Stimulated activated CD4-positive, alpha-beta T cell treated with anti-CD3 and anti-CD28 coated beads, TNF-alpha, amount 100 ng/mL, for 4 hours (primary cell): ENCODE measurements around the gene SNX9.
"Not testable (repeated sequence)": the region's sequence is repeated elsewhere in the genome, so short reads cannot be mapped to it uniquely, and the experiment has no call there.

Source experiments
- DNase-seq, 3 experiments: peaks; one replicate each; pipeline ENCODE4 v3.0.0-alpha.2; 2020; ENCODE audit warnings: low read depth in 3 of 3

Gene SNX9

DNA sequence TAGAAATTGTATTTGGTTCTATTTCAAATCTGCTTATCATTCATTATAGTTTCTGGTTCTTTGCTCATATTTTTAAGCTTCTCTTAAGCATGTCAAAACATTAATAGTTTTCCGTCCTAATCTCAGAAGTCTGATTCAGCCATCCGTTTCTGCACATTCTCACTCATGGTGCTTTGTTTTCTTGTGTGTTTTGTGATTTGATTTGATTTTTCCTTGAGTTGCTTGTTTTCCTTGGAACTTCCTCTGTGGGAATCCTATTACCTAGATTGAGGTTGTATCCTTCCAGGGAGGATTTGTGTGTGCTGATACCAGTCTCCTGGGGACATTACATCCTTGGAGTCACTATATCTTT, 7.9 kb downstream of the SNX9 start:
- DNase-seq = no peak

DNA sequence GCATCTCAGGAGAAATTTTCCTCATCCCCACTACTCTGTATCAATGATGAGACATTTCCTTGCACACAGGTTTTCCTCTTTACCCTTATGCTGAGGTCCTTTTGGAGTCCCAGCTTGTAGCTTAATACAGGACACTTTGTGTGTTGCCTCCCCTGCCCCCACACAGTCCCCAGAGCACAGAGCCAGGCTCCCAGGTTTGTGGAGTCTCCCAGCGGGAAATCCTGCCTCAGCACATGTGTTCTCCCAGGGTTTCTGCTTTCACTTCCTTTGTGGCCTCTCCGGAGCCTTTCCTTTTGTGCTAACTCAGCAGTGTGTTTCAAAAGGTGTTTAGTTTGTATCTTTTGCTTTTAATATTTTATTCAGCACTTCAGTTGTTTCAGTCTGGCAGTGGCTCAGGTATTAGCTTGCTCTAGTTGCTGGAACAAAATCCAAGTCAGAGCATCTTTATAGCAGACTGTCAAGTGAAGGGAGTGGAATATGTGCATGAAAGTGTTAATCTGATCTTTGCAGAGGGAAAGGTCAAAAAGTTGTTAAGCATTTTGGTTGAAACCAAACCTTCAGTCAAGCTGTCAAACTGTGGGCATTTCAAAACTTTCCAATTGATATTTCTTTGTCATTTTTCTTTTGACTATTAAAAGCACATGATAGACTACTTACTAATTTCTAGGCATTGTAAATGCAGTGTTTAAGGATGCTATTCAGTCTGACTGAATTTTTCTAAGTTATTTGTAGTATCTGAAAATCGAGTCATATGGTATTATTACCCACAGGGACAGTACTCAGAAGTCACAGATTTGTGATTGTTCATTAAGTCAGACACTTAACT, 8.6 kb downstream of the SNX9 start:
- DNase-seq = no peak

DNA sequence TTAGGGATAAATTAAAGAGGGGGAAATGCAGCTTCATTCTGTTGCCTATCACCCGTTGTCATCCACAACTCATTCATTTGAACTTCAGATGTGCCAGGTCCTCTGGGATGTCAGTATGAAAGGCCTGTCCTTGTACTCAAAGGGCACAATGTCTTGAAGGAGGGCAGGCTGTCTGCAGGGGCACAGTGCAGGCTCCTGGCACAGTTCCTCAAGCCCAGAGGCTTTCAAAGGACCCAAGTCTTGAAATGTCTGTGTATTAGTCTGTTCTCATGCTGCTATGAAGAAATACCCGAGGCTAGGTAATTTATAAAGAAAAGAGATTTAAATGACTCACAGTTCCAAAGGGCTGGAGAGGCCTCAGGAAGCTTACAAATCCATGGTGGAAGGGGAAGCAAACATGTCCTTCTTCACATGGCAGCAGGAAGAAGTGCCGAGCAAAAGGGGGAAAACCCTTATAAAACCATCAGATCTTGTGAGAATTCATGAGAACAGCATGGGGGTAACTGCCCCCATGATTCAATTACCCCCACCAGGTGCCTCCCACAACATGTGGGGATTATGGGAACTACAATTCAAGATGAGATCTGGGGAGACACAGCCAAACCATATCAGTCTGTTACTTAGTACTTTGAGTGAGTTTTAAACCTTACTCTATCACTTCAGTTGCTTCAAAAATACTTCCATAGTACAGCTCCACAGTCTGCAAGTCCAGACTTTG, 9.4 kb downstream of the SNX9 start:
- no peak for DNase-seq

DNA sequence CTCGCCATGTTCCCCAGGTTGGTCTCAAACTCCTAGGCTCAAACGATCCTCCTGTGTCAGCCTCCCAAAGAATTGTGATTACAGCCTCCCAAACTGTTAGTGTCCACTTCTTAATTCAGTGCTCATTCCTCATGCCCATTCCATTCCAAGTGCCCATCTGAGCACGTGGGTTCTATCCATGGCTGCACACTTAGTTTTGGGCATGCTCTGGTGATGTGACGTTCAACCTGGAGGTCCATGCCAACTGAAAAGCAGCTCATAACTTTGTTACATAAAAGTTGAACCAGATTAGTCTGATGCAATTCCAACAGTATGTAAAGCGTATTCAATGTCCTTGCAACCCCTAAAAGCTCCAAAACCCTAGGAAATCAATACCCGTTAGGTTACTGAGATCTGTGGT, 11.5 kb downstream of the SNX9 start:
- DNase-seq = no peak

DNA sequence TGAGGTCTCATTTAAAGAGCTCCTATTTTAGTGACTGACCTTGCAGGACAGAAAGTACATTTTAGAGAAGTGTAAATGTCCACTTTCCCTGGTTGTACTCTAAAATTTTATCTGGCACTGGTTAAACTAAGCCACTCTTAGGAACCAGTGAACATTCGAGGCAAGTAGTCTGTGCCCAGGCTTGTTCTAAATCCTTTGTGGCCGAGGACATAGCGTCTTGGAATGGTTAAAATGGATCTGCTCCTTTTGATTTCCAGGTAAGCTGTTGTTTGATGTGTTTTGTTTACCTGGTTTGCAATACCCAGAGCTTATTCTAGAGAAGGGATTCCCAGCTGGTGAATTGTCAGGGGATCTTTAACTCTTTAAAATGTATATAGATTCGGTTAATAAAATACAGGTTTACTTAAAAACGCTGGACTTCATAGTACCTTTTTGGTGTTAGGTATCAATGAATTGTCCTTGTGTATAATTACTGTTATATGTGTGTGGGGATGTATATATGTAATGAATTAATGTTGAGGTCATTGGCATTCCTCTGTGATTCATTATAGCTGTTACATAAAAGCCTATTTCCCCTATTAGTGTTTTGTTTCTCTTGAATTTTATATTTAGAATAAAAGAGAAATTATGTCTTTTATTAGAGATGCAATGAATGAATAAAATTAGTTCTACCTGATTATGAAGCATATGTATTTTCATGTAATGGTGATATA, 15.8 kb downstream of the SNX9 start:
- no peak for DNase-seq

DNA sequence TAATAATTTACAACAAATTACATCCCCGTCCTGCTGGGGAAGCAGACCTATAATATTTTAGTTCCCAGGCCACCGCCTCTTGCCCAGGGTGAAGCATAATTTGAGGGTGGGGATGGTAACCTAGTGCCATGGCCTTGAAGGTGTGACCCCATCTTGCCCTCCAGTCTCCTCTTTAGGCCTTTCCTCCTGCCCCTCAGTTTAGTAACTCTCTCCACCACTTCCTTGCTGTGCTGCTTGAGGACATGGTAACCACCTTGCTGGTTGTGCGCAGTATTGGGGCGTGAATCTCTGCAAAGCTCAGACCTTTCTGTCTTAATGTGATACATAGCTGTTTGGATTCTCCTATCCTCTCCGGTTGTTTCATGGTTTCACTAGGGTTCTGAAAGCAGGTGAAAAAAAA, 16.6 kb downstream of the SNX9 start:
- no peak for DNase-seq

DNA sequence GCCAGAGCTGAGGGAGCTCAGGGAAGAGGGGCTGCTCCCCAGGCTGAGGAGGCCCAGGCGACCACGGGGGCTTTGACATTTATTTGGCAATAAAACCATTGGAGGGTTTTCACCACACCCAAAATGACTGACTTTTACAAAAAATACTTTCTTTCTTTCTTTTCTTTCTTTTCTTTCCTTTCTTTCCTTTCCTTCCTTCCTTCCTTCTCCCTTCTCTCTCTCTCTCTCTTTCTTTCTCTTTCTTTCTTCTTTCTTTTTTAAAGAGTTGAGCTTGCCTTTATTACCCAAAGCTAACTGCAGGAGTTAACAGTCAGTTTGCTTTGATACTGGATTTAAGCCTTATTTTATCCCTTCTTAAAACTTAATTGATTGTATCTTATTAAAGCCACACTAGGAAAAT, 17.2 kb downstream of the SNX9 start:
- no peak for DNase-seq

DNA sequence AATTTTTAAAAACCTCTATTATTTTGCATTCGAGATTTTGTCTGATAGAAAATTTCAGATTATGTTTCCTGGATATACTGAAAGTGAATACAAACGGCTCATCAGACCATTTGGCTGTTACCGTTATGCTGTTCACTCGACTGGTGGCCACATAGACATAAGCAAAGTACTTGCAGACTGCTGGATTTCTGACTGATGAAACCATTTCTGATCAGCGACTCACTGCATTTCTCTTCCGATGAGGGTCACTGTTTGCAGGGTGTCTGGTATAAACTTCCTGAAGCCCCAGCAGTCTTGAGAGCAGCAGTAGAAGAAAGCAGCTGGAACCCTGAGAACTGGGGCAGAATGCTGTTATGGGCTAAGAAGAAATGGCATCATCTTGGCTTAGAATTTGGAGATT, 17.7 kb downstream of the SNX9 start:
- DNase-seq = no peak

DNA sequence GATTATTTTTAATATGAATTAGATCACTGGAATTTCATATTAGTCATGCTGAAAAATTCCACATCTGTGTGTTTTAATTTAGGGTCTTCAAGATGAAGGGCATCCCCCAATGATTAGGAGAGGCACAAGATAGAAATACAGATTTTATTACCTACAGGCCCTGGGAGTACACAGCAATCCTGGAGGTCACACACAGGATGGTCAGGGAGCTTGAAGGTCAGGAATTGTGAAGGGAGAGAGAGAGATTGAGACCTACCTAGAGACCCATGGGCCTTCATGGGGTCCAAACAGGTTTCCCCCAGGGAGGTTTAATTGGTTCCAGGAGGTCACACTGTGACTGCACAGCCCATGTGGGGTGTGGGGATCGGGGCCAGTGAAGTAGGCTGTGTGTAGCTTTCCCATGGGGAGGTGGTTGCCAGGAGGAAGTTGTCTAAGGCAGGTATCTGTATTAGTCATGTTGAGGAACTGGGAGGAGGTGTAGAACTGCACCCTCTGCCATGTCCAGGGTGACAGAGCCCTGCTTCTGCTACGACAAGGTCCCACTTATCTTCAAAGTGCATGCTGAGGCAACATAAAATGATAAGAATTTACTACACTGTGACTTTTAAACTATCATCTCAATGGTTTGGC, 18.3 kb downstream of the SNX9 start:
- DNase-seq = no peak

DNA sequence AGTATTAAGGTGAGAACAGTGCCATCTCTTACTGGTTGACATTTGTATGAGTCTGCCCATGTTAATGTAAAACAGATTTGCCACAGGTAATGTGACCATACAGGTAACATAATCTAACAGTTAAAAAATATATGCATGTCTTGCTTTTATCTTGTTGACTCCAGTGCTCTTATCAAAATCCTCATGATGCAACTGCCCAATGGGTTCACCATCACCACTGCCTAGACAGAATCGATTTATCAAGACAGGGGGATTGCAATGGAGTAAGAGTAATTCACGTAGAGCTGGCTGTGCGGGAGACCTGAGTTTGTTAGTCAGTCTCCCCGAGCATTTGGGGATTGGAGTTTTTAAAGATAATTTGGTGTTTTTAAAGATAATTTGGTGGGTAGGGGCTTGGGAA, 19.2 kb downstream of the SNX9 start:
- DNase-seq = no peak

DNA sequence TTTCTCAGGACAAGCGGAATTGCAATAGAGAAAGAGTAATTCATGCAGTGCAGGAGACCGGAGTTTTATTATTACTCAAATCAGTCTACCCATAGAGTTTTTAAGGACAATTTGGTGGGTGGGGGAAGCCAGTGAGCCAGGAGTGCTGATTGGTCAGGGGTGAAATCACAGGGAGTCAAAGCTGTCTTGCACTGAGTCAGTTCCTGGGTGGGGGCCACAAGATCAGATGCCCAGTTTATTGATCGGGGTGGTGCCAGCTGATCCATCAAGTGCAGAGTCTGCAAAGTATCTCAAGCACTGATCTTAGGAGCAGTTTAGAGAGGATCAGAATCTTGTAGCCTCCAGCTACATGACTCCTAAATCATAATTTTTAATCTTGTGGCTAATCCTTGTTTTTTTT, 21.1 kb downstream of the SNX9 start:
- not testable (repeated sequence) for DNase-seq

DNA sequence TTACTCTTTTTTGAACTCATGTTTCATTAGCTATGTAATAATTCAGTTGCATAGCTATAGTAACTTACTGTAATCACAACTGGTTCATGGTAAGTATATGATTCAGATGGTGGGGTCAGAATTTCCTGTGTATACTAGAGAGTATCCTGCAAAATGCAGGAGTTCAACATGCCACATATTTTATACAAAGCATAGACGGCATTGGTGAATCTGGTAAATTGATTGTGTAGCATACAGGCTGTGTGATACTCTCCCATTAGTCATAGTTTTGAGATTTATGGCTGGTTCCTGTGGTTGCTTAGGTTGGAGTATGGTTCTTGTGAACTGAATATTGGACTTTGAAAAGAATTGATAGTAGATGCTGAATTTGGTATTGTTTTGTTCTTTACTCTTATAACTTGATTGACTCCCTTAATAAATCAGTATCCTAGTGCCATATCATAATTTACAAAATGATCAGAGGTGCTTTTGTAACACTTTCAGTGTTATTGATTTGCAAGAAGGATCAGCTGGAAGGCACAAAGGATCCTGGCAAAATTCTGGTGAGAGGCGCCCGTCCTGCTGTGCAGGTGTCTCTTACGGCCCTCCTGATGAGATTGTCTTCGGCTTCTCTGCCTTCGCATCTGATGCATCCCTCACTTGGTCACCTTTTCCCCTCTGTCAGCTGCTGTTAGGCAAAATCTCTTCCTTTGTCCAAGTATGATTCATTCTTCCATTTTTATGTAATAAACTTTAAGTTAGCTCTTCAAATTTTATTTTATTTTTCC, 22.6 kb downstream of the SNX9 start:
- DNase-seq = no peak

DNA sequence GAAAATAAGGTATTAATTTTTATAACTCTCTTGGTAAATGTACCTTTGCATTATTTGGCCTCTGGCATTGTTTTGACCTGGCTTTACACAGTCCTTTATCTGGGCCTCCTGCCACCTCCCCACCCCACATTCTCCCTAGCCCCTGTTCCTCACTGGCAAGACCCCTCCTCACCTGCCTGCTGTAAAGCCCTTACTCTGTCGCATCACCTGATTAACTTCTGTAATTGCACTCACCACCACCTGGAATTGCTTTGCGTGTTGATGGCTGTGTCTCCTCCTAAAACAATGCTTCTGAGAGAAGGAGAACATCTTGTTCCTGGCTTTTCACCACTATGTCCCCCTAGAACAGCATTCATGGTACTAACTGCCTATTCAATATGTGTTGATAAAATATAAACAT, 24.8 kb downstream of the SNX9 start:
- DNase-seq = no peak

DNA sequence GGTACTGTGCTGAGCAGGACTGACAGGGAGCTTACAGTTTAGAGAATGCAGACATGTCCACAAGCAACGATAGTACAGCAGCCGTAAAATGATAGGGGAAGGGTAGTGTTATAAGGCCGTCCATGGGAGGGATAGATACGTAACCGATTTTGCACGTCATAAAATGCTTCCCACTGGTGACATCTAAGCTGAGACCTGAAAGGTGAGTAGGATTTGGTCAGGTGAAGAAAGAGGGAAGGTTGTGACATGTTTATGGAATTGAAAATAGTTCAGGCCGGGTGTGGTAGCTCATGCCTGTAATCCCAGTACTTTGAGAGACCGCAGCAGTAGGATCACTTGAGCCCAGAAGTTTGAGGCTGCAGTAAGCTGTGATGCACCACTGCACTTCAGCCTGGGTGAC, 25.6 kb downstream of the SNX9 start:
- DNase-seq = no peak

DNA sequence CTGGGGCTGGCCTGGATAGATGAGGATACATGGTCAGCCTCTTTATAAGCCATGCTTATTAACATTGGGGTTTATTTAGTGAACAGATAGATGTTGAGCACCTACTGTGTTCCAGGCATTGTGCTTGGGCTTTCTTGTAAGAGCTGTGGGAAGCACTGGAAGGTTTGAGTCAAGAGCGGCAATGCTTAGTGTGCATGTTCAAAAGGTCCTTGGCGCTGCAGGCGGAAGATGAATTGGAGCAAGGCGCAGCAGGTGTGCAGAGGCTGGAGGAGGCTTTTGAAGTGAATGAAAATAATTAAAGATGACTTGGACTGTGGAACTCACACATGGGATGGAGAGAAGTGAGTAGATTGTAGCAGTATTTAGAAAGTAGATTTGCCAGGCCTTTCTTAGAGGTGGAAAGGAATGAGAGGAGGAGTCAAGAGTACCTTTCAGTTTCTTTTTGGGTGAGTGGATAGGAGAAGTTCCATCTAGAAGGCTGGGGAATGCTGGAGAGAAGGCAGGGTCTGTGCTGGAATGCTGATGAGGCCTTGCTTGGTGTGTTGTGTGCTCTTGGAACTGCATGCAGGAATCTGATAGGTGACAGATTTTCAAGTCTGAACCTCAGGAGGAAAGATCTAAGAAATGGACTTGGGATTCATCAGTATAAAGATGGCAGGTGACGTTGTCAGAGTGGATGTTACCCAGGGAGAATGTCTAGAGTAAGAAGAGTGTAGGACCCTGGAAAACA, 26.4 kb downstream of the SNX9 start:
- DNase-seq = no peak

DNA sequence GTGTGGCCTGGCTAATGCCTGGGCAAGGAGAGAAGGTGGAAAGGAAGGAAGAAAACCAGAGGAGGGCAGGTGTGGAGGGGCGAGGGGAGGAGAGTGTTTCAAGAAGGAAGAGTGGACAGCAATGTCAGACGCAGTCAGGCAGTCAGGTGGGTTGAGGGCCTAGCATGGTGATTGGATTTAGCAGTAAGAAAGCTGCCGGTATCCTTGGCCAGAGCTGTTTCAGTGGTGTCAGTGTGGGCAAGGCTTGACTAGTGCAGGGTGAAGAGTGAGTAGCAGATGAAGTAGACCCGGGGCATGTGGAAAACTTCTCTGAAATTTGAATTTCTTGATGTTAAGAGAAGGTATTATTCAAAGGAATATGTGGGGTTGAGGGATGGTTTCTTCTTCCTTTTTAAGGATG, 27.0 kb downstream of the SNX9 start:
- DNase-seq = no peak

DNA sequence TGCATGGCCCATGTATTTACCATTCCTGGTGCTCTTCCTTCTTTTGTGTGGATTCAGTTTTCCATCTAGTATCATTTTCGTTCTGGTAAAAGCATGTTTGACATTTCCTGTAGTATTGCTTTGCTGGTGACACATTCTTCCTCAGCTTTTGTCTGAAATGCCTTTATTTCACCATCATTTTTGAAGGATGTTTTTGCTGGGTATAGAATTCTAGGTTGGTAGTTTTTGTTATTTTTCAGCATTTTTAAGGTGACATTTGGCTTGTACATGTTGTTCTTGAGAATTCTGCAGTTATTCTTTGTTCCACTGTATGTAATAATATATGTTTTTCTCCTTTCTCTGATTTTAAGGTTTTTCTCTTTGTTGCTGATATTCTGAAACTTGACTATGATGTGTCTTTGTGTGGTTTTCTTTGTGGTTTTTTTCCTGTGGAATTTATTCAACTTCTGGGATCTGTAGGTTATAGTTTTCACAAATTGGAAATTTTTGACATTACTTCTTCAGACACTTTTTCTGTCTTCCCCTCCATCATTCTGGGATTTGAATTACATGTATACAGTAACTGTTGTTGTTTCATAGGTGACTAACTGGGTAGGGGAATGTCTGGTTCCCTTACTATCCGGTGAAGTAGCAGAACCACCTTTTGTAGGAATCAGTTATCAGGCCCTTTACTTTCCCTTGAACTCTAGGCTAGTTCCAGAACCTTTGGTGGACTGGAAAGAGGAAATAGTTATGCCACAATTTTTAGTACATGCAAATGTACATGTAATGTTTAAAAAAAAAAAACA, 30.2 kb downstream of the SNX9 start:
- DNase-seq = no peak

DNA sequence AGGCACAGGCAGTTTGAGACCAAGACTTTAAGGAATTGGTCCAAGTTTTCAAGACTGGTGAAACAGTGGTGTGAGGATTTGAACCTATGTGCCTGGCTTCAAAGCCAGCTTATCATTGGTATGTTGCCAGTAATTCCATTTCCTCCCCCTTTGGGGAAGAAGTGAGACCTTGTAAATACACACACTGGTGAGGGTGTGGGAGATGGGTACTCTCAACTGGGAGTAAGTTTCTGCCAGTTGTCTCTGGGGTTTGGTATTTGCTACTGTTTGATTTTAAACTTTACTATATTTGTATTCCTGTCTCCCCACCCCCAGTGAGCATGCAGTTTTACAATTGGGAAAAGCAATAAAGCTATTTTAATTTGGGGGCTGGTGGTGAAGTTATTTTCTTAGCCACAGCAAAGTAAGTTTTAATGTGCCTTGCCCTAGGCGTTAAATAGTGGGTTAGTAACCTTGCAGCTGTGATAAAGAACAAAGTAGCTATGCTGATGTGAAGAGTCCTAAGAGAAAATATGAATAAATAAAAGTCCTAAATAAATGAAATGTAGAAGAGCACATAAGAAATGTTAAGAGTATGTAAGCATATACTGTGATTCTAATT, 31.0 kb downstream of the SNX9 start:
- no peak for DNase-seq

DNA sequence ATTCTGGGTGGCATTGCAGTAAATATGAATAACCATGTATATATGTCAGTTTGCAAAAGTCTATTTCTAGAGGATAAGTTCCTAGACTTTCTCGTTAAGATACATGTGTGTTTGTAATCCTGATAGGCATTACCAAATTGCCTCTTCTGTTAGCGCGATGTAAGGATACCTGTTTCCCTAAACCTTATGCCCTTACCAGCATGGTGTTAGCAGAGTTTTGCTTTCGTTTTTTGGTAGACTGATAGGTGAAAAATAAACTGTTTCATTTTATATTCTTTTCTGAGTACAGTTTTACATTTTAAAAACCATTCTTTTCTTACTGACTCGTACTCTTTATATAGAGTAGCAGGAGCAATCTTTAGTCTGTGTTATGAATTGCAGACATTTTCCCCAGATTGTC, 32.3 kb downstream of the SNX9 start:
- DNase-seq = no peak

DNA sequence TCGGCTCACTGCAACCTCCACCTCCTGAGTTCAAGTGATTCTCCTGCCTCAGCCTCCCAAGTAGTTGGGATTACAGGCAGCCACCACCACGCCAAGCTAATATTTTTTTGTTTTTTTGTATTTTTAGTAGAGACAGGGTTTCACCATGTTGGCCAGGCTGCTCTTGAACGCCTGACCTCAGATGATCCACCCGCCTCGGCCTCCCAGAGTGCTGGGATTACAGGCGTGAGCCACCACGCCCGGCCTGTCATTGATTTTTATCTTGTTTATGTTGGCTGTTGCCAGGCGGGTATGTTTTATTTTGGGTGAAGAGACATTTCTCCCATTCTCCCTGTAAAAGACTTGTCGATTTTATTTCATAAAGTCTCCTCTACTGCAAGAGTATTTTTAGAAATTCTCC, 32.8 kb downstream of the SNX9 start:
- not testable (repeated sequence) for DNase-seq
